Colonic mucosa (tissue), 4 donors: Measurements from ENCODE around the gene ABHD1. TPM values are rescaled to one million over a fixed set of nuclear protein-coding genes. Genes with fewer than 3 reads are reported as not detected.

Source experiments
- DNase-seq: peaks from one replicate; pipeline ENCODE4 v3.0.0-alpha.2; 2020
- H3K27ac ChIP-seq: fragments of 200-600 bp; one replicate; pipeline ENCODE4 v1.8.0; 2021
- H3K27me3 ChIP-seq: fragments of 200-600 bp; one replicate; pipeline ENCODE4 v1.8.0; 2021
- H3K36me3 ChIP-seq: fragments of 200-600 bp; one replicate; pipeline ENCODE4 v1.8.0; 2021
- H3K4me1 ChIP-seq: fragments of 200-600 bp; one replicate; pipeline ENCODE4 v1.8.0; 2021; ENCODE audit warnings: mild to moderate bottlenecking
- H3K4me3 ChIP-seq: fragments of 200-600 bp; one replicate; pipeline ENCODE4 v1.8.0; 2021
- H3K9ac ChIP-seq, 2 donors: one replicate each; pipeline ENCODE4 v1.7.0; 2013; ENCODE audit warnings: control low read depth in 2 of 2, low read depth in 2 of 2, low read length in 2 of 2
- H3K9me3 ChIP-seq: fragments of 200-600 bp; one replicate; pipeline ENCODE4 v1.8.0; 2021
- intact Hi-C: fragments of 100-400 bp; cut with DNase I; formaldehyde crosslinking; loops from one replicate; pipeline ENCODE4 v1.14.1; 2022
- total RNA-seq, 2 donors: library from RNA; stranded (reverse); fragmentation: NEBNext Ultra II Directional in 1 of 2; extraction: Animal tissue kit (Norgen Biotek cat#: 25700) in 1 of 2; gene quantifications; one replicate each; pipeline ENCODE4 v1.2.1, GENCODE V29; 2021
- TF ChIP-seq, protein P1 (sequence below): fragments of 200-600 bp; IDR thresholded peaks from one replicate; pipeline ENCODE4 v1.8.0; 2022; ENCODE audit warnings: antibody characterized with exemption, mild to moderate bottlenecking
- donor health status: healthy.
- donor health status: DM: no; HTN: no; CAD: no.
- donor health status: DM: no; HTN: no; CAD: no.

The ABHD1 gene
- total RNA-seq, 2 donors from 2014 or later = not detected

- TF ChIP-seq, protein P1, sequence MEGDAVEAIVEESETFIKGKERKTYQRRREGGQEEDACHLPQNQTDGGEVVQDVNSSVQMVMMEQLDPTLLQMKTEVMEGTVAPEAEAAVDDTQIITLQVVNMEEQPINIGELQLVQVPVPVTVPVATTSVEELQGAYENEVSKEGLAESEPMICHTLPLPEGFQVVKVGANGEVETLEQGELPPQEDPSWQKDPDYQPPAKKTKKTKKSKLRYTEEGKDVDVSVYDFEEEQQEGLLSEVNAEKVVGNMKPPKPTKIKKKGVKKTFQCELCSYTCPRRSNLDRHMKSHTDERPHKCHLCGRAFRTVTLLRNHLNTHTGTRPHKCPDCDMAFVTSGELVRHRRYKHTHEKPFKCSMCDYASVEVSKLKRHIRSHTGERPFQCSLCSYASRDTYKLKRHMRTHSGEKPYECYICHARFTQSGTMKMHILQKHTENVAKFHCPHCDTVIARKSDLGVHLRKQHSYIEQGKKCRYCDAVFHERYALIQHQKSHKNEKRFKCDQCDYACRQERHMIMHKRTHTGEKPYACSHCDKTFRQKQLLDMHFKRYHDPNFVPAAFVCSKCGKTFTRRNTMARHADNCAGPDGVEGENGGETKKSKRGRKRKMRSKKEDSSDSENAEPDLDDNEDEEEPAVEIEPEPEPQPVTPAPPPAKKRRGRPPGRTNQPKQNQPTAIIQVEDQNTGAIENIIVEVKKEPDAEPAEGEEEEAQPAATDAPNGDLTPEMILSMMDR = no peak
- H3K9me3 ChIP-seq = no peaks in the 10 kb centered on the region
- DNase-seq = no peak
- intact Hi-C loops = no loop called here
- H3K27me3 ChIP-seq = no peaks in the 10 kb centered on the region
- no peaks in the 10 kb centered on the region for H3K36me3 ChIP-seq
- no peak overlapping the region for H3K4me3 ChIP-seq
- no peak overlapping the region for H3K27ac ChIP-seq
- H3K9ac ChIP-seq = no peak overlapping the region
- H3K4me1 ChIP-seq = no peaks in the 10 kb centered on the region
Measured at GRCh38 chr2:27125104-27125503, 1.5 kb downstream of the ABHD1 start.

DNA sequence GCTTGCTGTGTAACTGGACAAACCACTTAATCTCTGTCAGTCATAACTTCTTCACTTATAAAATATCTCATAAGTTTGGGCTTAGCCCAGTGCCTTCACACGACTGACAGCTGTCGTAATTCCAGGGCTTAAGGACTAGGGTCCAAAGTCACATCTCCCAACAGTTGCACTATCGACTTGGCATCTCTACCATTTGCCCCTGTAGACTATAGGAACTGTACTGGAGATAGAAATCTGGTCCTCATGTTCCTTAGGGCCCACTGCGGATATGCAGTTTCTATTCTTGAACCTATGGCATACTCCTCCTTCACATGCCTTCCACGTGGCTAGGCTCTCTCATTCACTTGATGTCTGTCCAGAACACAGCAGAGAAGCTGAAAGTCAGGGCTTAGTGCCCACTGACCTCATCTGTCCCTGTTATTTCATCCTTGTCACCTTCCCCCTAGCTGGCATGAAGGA is 2.7 kb downstream of the ABHD1 start:
- Histone ChIP-seq H3K27ac (no peak overlapping the region), H3K36me3 (no peaks in the 10 kb centered on the region), H3K4me1 (no peaks in the 10 kb centered on the region), H3K27me3 (no peaks in the 10 kb centered on the region), H3K9ac (no peak overlapping the region), H3K9me3 (no peaks in the 10 kb centered on the region), H3K4me3 (no peak overlapping the region)
- TF ChIP-seq, protein P1 = no peak
- no peak for DNase-seq
- intact Hi-C loops = no loop called here

DNA sequence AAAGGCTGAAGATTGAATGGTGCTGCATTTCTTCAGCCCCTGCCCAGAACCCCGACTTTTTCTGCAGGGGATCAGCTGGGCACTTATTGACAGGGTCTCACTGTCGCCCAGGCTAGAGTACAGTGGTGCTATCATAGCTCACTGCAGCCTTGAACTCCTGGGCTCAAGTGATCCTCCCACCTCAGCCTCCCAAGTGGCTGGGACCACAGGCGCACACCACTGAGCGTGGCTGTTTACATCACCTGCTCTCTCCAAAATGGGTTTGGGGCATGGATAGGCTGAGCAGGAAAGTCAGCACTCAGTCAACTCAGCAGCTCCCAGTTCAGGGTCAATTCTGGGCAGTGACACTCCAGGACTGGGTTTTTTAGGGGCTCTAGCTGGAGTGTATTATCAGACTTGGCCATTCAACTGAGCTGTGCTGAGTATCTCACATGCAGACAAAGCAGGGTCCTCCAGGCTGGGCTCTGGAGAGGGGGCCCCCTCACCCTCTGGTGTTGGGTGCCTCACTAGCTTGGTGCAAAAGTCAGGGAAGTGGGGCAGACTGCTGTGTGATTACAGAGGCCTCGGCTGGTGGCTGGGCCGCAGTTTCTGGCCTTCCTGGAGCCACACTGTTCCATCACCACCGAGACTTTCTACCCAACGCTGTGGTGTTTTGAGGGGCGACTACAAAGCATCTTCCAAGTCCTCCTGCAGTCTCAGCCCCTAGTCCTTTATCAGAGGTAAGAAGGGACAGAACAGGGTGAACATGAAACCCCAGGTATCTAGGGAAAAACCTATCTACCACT is 4.5 kb downstream of the ABHD1 start:
- DNase-seq = no peak
- H3K4me1 ChIP-seq = no peaks in the 10 kb centered on the region
- TF ChIP-seq, protein P1 = no peak
- H3K27ac ChIP-seq = no peak overlapping the region
- no peak overlapping the region for H3K4me3 ChIP-seq
- no peaks in the 10 kb centered on the region for H3K27me3 ChIP-seq
- no peaks in the 10 kb centered on the region for H3K9me3 ChIP-seq
- H3K36me3 ChIP-seq = no peaks in the 10 kb centered on the region
- intact Hi-C loops = no loop called here
- no peak overlapping the region for H3K9ac ChIP-seq

GRCh38 chr2:27128668-27129571 is 5.3 kb downstream of the ABHD1 start:
- H3K9me3 ChIP-seq = no peaks in the 10 kb centered on the region
- H3K36me3 ChIP-seq = no peaks in the 10 kb centered on the region
- H3K4me1 ChIP-seq = no peaks in the 10 kb centered on the region
- no peak for DNase-seq
- H3K27me3 ChIP-seq = no peaks in the 10 kb centered on the region
- H3K4me3 ChIP-seq = no peak overlapping the region
- TF ChIP-seq, protein P1 = no peak
- no peak overlapping the region for H3K9ac ChIP-seq
- intact Hi-C loops = no loop called here
- no peak overlapping the region for H3K27ac ChIP-seq

- no peaks in the 10 kb centered on the region for H3K27me3 ChIP-seq
- H3K36me3 ChIP-seq = no peaks in the 10 kb centered on the region
- no peak for DNase-seq
- H3K4me1 ChIP-seq = no peaks in the 10 kb centered on the region
- H3K4me3 ChIP-seq = no peak overlapping the region
- no peak overlapping the region for H3K9ac ChIP-seq
- no peaks in the 10 kb centered on the region for H3K9me3 ChIP-seq
- TF ChIP-seq, protein P1 = no peak
- intact Hi-C loops = no loop called here
- H3K27ac ChIP-seq = no peak overlapping the region
Measured at GRCh38 chr2:27130396-27130795, 6.8 kb downstream of the ABHD1 start.
